Sigmoid colon (tissue), 3 donors: ENCODE data around the gene NADSYN1.

ENCODE experiments used
- CTCF ChIP-seq, 4 experiments: fragments of 450-650 bp in 3 of 4; fragments of 200-600 bp in 1 of 4; IDR thresholded peaks; one replicate each; pipeline ENCODE4 v1.5.1; 2016 to 2019; ENCODE audit warnings: antibody characterized with exemption in 4 of 4, mild to moderate bottlenecking in 3 of 4, moderate library complexity in 2 of 4
- POLR2A ChIP-seq, 2 donors: fragments of 450-650 bp; IDR thresholded peaks; one replicate each; pipeline ENCODE4 v1.6.1; 2016; ENCODE audit warnings: antibody characterized with exemption in 2 of 2, mild to moderate bottlenecking in 2 of 2, moderate library complexity in 2 of 2

- TF ChIP-seq CTCF (IDR thresholded peaks at IDR 0.05) = no peak
- no peak for TF ChIP-seq POLR2A (IDR thresholded peaks at IDR 0.05)
Measured at GRCh38 chr11:71488681-71489270, 35.8 kb downstream of the NADSYN1 start.
